ENCODE measurements around the gene ELMO3.

DNA sequence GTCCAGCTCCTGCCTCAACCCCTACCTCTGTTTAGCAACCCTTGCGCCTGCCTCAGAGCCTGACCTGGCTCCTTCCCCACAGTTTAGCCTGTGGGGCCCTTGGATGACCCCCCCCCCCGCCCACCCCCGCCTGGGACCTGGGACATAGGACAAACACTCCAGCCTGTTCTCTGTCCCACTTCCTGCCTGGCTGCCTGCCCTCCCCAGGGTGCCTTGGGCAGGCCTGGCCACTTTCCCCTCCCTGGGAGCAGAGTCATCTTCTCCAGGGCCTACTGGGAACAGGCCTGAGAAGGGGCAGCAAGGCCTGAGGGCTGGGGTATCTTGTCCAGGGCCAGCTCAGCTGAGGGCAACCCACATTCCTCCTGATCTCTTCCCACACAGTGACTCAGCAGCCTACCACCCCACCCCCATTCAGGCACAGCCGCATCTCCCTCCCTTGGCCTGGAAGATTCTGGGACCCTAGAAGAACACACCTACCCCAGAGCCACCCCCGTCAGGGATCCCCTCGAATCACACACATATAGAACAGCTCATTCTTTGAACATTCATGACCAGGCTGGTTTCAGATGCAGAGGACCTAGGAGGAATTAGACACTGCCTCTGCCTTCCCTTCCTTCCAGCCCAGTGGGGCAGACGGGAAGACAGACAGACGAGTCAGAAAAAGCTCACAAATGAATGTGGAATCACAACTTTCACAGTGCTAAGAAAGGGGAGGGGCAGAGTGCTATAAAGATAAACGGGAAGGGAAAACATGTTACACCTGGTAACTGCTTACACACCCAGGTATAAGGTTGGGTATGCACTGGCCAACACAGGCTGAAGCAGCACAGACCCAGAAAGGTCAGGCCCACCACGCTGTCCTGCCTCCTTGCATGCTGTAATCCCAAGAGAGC, 42.3 kb downstream of the ELMO3 start:
- TF ChIP-seq POLR2A (IDR thresholded peaks at IDR 0.05) (no peak), EP300 (IDR thresholded peaks at IDR 0.05) (no peak)
- TF ChIP-seq, protein P1, sequence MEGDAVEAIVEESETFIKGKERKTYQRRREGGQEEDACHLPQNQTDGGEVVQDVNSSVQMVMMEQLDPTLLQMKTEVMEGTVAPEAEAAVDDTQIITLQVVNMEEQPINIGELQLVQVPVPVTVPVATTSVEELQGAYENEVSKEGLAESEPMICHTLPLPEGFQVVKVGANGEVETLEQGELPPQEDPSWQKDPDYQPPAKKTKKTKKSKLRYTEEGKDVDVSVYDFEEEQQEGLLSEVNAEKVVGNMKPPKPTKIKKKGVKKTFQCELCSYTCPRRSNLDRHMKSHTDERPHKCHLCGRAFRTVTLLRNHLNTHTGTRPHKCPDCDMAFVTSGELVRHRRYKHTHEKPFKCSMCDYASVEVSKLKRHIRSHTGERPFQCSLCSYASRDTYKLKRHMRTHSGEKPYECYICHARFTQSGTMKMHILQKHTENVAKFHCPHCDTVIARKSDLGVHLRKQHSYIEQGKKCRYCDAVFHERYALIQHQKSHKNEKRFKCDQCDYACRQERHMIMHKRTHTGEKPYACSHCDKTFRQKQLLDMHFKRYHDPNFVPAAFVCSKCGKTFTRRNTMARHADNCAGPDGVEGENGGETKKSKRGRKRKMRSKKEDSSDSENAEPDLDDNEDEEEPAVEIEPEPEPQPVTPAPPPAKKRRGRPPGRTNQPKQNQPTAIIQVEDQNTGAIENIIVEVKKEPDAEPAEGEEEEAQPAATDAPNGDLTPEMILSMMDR (IDR thresholded peaks at IDR 0.05) = no peak

All from ovary (tissue), 3 donors.